DOHH2 (cell line): ENCODE results near the gene DNAH1.

Source experiments
- EZH2phosphoT487 ChIP-seq: fragments of 200-600 bp; sonication (generic); IDR thresholded peaks from 2 replicates; pipeline ENCODE4 v1.6.1; 2017; ENCODE audit warnings: borderline replicate concordance, mild to moderate bottlenecking, antibody characterized with exemption, low read length, moderate library complexity, mixed read lengths
- TF ChIP-seq, protein P1 (sequence below): fragments of 200-600 bp; sonication (generic); IDR thresholded peaks from one replicate; pipeline ENCODE4 v1.5.1; 2014; ENCODE audit warnings: antibody characterized with exemption, mild to moderate bottlenecking, low read depth, low read length; ENCODE audit not compliant: poor library complexity, severe bottlenecking

DNA sequence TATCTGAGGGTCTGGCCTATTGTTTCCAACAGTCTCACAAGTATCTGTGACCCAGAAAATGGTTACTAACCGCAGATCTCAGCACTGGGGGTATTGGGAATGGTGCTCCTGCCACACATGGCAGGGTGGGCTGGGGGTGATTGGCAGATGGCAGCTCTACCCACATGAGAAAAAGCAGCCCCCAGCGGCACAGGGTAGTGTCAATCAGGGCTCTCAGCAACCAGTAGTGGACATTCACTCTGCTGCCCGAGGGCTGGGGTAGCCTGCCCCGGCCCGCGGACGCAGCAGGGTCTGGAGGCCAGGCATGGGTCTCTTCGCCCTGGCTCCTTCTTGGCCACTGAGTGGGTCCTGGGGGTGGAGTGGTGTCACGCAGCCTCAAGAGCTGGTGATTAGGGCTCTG, 8.6 kb downstream of the DNAH1 start:
- TF ChIP-seq, protein P1, sequence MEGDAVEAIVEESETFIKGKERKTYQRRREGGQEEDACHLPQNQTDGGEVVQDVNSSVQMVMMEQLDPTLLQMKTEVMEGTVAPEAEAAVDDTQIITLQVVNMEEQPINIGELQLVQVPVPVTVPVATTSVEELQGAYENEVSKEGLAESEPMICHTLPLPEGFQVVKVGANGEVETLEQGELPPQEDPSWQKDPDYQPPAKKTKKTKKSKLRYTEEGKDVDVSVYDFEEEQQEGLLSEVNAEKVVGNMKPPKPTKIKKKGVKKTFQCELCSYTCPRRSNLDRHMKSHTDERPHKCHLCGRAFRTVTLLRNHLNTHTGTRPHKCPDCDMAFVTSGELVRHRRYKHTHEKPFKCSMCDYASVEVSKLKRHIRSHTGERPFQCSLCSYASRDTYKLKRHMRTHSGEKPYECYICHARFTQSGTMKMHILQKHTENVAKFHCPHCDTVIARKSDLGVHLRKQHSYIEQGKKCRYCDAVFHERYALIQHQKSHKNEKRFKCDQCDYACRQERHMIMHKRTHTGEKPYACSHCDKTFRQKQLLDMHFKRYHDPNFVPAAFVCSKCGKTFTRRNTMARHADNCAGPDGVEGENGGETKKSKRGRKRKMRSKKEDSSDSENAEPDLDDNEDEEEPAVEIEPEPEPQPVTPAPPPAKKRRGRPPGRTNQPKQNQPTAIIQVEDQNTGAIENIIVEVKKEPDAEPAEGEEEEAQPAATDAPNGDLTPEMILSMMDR = no peak
- TF ChIP-seq EZH2phosphoT487 = no peak
